Measurements from ENCODE around the gene HBG1.

- TF ChIP-seq CTCF (conservative IDR thresholded peaks at IDR 0.05; ENCODE audit: low read depth, low read length), result no peak
- no peak for TF ChIP-seq USF2 (IDR thresholded peaks at IDR 0.05; ENCODE audit: low read depth, low read length)
- TF ChIP-seq POLR2A (IDR thresholded peaks at IDR 0.05; ENCODE audit: low read depth, low read length), result no peak
- TF ChIP-seq NFE2L2 (IDR thresholded peaks at IDR 0.05; ENCODE audit: low read depth, low read length), result no peak
- no peak for TF ChIP-seq RCOR1 (IDR thresholded peaks at IDR 0.05; ENCODE audit: insufficient replicate concordance, low read length)
- TF ChIP-seq FOS (IDR thresholded peaks at IDR 0.05; ENCODE audit: low read depth, low read length), result no peak
- no peak for TF ChIP-seq MAZ (IDR thresholded peaks at IDR 0.05; ENCODE audit: borderline replicate concordance, low read depth, low read length)
- no peak for TF ChIP-seq SMC3 (IDR thresholded peaks at IDR 0.05; ENCODE audit: low read depth, low read length)
- no peak for TF ChIP-seq MAFK (IDR thresholded peaks at IDR 0.05; ENCODE audit: low read depth, low read length)
These were observed 17.0 kb upstream of the HBG1 start for GRCh38 chr11:5266609-5267008.
